OCI-LY7 (cell line): ENCODE data around the gene PLEKHO1.

ENCODE experiments used
- EZH2phosphoT487 ChIP-seq: fragments of 200-600 bp; sonication (generic); IDR thresholded peaks from 2 replicates; pipeline ENCODE4 v1.6.1; 2018; ENCODE audit warnings: low read depth, borderline replicate concordance, mild to moderate bottlenecking, mixed run types, antibody characterized with exemption, low read length, moderate library complexity, mixed read lengths
- TF ChIP-seq, protein P1 (sequence below): fragments of 200-600 bp; sonication (generic); conservative IDR thresholded peaks from 2 replicates; pipeline ENCODE4 v1.5.1; 2014; ENCODE audit warnings: mild to moderate bottlenecking, antibody characterized with exemption, low read length, moderate library complexity, mixed read lengths

DNA sequence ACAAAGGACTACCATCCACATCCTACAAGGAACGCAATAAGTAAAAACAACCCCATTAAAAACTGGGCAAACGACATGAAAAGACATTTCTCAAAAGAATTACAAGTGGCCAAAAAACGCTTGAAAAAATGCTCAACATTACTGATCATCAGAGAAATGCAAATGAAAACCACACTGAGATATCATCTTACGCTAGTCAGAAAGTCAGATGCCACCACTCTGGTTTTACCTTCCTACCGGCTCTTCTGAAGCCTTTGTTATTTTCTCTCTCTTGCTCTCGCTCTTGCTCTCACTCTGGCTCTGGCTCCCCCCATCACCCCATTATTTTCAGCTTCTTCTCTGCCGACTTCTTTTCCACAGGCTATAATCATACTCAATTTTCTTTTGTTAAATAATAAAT is 43.4 kb upstream of the PLEKHO1 start:
- TF ChIP-seq, protein P1, sequence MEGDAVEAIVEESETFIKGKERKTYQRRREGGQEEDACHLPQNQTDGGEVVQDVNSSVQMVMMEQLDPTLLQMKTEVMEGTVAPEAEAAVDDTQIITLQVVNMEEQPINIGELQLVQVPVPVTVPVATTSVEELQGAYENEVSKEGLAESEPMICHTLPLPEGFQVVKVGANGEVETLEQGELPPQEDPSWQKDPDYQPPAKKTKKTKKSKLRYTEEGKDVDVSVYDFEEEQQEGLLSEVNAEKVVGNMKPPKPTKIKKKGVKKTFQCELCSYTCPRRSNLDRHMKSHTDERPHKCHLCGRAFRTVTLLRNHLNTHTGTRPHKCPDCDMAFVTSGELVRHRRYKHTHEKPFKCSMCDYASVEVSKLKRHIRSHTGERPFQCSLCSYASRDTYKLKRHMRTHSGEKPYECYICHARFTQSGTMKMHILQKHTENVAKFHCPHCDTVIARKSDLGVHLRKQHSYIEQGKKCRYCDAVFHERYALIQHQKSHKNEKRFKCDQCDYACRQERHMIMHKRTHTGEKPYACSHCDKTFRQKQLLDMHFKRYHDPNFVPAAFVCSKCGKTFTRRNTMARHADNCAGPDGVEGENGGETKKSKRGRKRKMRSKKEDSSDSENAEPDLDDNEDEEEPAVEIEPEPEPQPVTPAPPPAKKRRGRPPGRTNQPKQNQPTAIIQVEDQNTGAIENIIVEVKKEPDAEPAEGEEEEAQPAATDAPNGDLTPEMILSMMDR, result no peak
- no peak for TF ChIP-seq EZH2phosphoT487
